Esophagus mucosa (tissue), 1 donor: ENCODE measurements around the gene POTEB3. TPM values are rescaled to one million over a fixed set of nuclear protein-coding genes. Genes with fewer than 3 reads are reported as not detected.
"Not testable (repeated sequence)": the region's sequence is repeated elsewhere in the genome, so short reads cannot be mapped to it uniquely, and the experiment has no call there.

Experiments used
- ATAC-seq: fragments of 200-7000 bp; cut with Tn5 transposase; one replicate; pipeline ENCODE4 v1.9.1; 2020
- total RNA-seq: library from RNA; stranded (reverse); gene quantifications from one replicate; pipeline ENCODE4 v1.2.4, GENCODE V29; 2023
- donor health status: DM: yes; HTN: yes; CAD: no.

POTEB3 gene
- total RNA-seq, result not detected

DNA sequence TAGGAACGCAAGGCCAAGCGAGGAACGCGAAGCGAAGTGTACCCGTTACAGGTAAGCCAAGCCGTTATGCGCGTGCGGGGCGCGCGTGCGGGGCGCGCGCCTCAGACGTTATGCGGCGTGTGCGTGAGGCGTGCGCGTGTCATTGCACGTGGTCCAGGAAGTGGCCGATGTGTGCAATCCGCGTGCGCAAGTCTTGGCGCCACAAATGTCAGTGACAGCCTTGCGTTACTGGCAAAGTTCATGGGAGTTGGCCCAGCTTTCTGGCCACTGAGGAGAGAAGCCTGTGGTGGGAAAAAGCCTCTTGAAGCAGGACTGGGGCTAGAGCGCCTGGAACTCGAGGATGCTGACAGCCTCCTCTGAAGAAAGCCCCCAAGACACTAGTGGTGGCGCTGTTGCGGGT lies at the start of gene POTEB3:
POTEB3 (minus strand) TSS at position 101 of the 400 bp plus-strand sequence. CDS start 488 bp downstream, outside the sequence.
- not testable (repeated sequence) for ATAC-seq

DNA sequence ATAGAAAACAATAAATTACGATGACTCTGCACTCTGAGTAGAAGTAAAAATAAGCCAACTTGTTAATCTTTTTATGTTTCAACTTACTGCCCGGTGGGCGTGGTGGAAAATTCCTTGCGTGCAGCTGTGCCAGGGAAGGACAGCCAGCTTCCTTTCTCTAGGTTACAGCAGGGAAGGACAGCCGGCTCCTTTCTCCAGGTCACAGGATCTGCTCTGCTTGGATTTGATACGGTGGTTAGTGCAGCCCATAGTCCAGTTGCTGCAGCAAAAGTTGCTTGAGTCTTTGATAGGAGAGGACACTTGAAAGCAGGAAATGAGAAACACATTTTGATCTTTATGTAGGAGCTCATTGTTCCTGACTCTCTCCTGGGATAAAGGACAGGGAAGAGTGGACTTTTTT lies 13.4 kb upstream of the POTEB3 start:
- ATAC-seq, result not testable (repeated sequence)

- ATAC-seq, result not testable (repeated sequence)
Observed at GRCh38 chr15:21451920-21452563, 11.7 kb upstream of the POTEB3 start.

- ATAC-seq, result not testable (repeated sequence)
Observed at GRCh38 chr15:21451487-21451886, 11.2 kb upstream of the POTEB3 start.

DNA sequence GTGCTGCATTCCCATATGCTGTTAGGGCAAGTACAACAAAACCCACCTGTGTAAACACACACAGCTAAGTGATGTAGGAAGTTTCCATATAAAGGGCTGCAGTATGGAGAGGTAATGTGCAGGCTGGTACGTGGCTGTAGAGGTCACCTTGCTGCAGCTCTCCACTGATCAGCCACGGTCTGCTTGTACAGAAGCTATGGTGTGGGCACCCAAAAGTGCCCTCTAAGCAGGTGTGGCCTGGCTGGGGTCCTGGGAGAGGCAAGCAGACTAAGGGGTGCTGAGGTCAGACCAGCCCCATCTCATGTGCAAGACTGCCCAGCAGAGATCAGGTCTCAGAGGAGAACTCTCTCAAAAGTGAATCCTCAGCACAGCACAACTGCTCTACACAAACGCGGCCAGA lies 32.9 kb downstream of the POTEB3 start:
- not testable (repeated sequence) for ATAC-seq

- ATAC-seq, result not testable (repeated sequence)
Observed at GRCh38 chr15:21401531-21401930, 38.8 kb downstream of the POTEB3 start.

DNA sequence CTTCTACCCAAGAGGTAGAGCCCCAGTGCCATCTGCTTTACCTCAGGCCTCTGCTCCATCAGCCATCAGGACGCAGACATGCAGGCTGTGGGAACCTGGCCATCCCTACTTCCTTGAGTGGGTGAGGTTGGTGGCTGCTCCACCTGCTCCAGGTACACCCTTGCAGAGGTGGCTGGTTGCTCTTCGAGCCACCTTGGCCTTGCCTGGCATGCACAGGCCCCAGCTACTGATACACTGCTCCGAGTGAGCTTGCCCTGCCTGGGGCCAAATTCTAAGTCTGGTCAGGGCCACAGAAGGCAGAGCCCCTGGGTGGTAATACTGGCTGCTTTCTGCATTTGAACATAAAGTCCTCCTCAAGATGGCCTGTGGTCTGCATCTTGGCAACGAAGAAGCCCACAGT lies 41.2 kb downstream of the POTEB3 start:
- ATAC-seq, result not testable (repeated sequence)

- not testable (repeated sequence) for ATAC-seq
Observed at GRCh38 chr15:21398511-21398910, 41.8 kb downstream of the POTEB3 start.

DNA sequence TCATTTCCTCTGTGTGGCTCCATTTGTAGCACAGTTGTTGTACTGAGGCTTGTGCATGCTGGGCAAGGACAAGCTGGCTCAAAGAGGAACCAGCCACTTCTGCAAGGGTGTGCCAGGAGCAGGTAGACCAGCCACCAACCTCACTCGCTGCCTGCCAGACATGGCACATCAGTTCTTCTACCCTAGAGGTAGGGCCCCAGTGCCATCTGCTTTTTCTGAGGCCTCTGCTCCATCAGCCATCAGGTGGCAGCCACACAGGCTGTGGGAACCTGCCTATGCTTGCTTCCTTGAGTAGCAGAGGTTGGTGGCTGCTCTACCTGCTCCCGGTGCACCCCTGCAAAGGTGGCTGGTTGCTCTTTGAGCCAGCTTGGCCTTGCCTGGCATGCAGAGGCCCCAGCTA lies 42.6 kb downstream of the POTEB3 start:
- ATAC-seq, result not testable (repeated sequence)

- not testable (repeated sequence) for ATAC-seq
Observed at GRCh38 chr15:21397186-21397585, 43.1 kb downstream of the POTEB3 start.

GRCh38 chr15:21385961-21386360 lies 54.3 kb downstream of the POTEB3 start:
- not testable (repeated sequence) for ATAC-seq

GRCh38 chr15:21383866-21384485 lies 56.3 kb downstream of the POTEB3 start:
- ATAC-seq, result not testable (repeated sequence)

GRCh38 chr15:21373682-21374081 lies 66.6 kb downstream of the POTEB3 start:
- not testable (repeated sequence) for ATAC-seq

GRCh38 chr15:21369177-21369576 lies 71.1 kb downstream of the POTEB3 start:
- not testable (repeated sequence) for ATAC-seq

DNA sequence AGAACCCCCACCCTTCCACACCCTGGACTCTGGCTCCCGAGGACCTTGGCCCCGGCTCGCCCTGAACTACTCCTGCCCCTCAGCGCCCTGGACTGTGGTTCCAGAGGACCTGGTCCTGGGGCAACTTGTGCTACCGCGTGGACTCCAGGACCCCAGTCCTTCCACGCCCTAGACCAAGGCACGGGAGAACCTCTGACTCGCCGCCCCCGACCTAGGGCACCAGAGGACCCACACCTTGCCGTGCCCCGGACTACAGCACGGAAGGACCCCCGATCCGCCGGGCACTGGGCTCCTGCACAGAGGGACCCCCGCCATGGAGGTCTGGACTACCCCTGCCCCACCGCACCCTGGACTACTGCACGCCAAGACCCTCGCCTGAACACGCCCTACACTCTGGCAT lies 71.7 kb downstream of the POTEB3 start:
- ATAC-seq, result not testable (repeated sequence)
